KOPT-K1 (cell line): ENCODE results near the gene ATP6V1G2.
"Not testable (repeated sequence)": the region's sequence is repeated elsewhere in the genome, so short reads cannot be mapped to it uniquely, and the experiment has no call there.

ENCODE experiments used
- H3K27ac ChIP-seq: fragments of 200-600 bp; sonication (generic); 2 replicates; pipeline ENCODE4 v1.5.1; 2016; ENCODE audit warnings: antibody characterized with exemption, mild to moderate bottlenecking, low read depth, low read length; ENCODE audit not compliant: poor library complexity, severe bottlenecking
- H3K36me3 ChIP-seq: fragments of 200-600 bp; sonication (generic); 2 replicates; pipeline ENCODE4 v1.5.1; 2017; ENCODE audit warnings: antibody characterized with exemption, mild to moderate bottlenecking, low read length, moderate library complexity; ENCODE audit not compliant: insufficient read depth
- H3K9me3 ChIP-seq: fragments of 200-600 bp; sonication (generic); 2 replicates; pipeline ENCODE4 v1.5.1; 2017; ENCODE audit warnings: antibody characterized with exemption, low read length, mild to moderate bottlenecking; ENCODE audit not compliant: insufficient read depth, poor library complexity, severe bottlenecking

Gene ATP6V1G2

DNA sequence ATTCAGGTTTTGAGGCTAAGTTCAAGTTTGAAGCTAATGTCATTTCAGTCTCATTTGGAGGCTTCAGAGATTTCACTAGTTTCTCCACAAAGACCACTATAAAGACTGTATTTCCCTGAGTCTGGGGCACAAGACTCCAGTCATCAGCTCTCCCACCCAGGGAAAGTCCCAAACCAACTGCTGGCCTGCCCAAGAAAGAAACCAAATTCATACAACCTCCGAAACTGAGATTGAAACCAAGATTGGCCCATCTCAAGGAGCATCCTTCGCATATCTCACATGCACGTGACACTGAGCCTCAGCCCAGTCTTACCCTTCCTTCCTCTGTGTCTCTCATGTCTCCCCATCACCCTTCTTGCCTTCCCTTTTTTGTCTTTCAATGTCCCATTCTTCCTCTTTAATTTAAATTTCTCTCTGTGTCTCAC, 22.1 kb upstream of the ATP6V1G2 start:
- Histone ChIP-seq H3K36me3 (no peaks in the 10 kb centered on the region), H3K27ac (peak overlapping the region; percentile 50), H3K9me3 (no peaks in the 10 kb centered on the region)

DNA sequence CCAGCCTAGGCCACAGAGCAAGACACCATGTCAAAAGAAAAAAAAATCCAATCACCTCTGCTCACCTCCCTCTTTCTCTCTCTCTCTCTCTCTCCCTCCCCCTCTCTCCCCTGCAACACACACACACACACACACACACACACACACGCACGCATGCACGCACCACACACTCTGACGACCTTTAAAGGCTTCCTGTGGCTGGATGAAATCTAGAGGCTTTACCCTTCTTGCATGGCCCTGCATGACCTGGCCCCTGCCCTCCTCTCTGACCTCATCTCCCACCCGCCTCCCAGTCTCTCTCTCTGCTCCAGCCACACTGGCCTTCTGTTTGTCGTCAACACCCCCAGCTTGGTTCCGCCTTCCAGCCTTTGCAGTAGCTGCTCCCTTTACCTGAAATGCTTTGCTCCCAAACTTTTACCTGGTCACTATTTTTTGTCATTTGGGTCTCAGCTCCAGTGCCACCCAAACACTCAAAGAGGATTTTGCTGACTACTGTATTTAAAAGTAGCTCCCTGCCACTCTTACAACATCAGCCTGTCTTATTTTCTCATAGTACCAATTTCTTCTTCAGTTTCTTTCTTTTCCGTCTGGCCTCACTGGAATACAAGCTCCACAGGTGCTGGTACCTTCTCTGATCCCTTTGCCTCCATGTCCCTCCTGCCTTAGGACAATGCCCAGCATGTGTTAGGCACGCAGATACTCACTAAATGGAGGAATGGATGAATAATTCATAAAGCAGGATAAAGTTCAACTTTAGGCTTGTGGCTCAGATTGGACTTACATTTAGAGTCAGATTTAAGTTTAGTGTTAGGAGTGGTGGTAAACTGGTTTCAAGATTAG, 21.3 kb upstream of the ATP6V1G2 start:
- H3K9me3 ChIP-seq: no peaks in the 10 kb centered on the region
- no peaks in the 10 kb centered on the region for H3K36me3 ChIP-seq
- peak overlapping the region; percentile 50 for H3K27ac ChIP-seq

DNA sequence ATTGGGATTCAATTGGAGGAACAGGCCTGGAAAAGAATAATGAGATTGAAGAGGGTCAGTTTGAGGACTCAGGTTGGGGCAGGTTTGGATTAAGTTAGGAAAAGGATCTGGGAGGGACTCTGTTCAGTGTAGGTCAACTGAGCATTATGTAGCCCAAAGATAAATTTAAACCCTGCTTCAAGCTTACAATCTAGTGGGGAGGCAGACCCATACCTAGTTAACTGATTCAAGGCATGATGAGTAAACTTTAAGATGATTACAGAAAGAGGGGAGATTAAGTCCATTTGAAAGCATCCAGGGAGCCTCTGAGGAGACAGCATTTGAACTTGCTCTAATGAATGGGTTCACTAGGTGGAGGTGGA, 14.3 kb upstream of the ATP6V1G2 start:
- Histone ChIP-seq H3K36me3 (peaks cover 24% of the 10 kb centered on the region), H3K9me3 (no peaks in the 10 kb centered on the region), H3K27ac (peak overlapping the region; percentile 74)

DNA sequence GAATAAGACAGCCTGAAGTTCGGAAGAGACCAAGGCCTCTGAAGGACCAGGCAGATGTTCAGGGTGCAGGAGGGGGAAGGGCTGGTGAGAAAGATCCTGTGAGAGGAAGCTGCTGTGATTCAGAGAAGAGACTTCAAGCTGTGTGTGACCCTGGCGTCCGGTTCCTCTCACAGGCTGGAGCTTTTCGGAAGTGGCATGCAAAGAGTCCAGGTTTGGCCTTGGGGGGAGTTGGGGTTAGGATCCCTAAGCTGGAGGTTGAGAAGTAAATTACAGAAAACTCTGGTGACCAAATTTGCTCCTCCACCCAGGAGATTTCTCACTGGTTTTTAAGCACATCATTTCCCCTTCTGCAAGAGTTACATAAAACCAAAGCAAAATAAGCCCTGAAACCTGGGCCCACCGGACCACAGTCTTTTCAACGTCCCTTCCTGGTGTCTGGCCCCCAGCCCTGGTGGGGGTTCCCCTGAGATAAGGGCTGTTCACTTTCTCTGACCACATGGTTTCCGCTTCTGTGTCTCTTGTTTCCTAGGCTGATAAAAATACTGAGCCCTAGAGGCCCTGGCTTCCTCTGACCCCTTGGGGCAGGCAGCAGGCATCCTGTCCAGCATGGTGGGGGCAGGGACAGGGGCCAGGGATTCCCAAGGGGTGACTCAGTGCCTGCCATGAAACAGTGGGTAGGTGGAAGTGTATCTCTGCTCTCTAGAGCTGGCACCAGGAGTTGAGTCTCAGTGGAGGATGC, 13.7 kb upstream of the ATP6V1G2 start:
- H3K9me3 ChIP-seq: no peaks in the 10 kb centered on the region
- H3K27ac ChIP-seq: peak overlapping the region; percentile 74
- H3K36me3 ChIP-seq: peaks cover 24% of the 10 kb centered on the region

DNA sequence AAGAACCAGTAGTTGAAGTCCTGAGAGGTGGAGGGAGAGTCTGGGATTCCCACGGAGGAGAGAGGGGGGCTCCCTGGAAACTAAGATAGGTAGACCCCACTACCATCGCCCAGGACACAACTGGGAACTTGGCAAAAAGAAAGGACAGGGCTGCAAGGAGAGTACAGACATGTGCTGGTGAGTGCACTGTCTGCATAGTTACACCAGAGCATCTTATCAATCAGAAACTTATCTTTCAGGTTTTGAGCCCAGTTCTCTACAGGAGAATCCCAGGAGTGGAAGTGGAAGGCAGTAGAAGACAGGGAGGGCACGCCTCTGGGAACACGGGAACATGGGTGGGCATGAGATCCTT, 13.2 kb upstream of the ATP6V1G2 start:
- Histone ChIP-seq H3K9me3 (no peaks in the 10 kb centered on the region), H3K36me3 (peaks cover 28% of the 10 kb centered on the region), H3K27ac (peak overlapping the region; percentile 74)

DNA sequence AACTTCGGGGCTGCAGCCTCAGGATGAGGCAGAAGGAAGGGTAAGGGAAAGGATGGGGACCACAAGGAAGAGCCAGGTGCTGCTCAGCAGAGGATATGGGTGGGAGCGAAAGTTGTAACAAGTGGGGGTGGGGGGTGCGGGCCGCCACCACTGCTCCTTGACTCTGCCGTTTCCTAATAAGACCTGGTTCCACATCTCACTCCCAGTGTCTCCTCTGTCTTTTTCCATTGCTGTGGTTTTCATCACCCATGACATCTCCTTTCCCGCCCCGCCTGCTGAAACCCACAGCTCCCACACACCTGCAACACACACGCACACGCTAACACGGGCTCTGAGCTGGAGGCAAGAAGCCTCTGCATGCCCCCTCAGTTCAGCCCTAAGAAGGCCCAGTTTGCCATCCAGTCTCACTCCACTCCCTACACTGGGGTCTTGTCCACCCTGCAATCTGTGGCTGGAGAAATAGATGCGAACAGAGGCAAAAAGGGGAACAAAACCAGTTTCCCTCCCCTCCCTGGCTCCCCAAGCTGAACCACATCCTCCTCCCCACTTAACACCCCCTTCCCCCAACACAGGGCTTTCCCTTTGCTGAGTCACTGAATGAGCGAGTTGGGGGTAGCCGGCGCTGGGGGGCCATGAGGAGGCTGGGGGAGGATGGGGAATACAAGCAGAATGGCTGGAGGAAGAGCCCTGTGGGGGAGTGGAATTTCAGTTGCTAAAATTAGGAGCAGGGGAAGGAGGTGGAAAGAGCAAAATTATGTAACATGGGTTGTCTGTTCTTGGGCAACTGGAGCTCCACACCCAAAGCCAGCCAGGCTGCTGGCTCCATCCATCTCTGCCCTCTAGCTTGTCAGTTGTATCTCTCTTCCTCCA, 12.5 kb upstream of the ATP6V1G2 start:
- Histone ChIP-seq H3K9me3 (no peaks in the 10 kb centered on the region), H3K27ac (peak overlapping the region; percentile 74), H3K36me3 (peaks cover 34% of the 10 kb centered on the region)

DNA sequence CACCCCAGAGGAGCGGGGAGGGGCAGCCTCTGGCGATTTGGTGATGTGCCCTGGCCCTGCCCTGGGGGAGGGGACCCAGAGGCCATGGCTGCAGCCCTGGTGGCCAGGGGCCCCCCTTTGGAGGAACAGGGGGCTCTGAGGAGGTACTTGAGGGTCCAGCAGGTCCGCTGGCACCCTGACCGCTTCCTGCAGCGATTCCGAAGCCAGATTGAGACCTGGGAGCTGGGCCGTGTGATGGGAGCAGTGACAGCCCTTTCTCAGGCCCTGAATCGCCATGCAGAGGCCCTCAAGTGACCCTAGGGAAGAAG, 11.9 kb upstream of the ATP6V1G2 start:
- Histone ChIP-seq H3K36me3 (peaks cover 34% of the 10 kb centered on the region), H3K27ac (peak overlapping the region; percentile 74), H3K9me3 (no peaks in the 10 kb centered on the region)

DNA sequence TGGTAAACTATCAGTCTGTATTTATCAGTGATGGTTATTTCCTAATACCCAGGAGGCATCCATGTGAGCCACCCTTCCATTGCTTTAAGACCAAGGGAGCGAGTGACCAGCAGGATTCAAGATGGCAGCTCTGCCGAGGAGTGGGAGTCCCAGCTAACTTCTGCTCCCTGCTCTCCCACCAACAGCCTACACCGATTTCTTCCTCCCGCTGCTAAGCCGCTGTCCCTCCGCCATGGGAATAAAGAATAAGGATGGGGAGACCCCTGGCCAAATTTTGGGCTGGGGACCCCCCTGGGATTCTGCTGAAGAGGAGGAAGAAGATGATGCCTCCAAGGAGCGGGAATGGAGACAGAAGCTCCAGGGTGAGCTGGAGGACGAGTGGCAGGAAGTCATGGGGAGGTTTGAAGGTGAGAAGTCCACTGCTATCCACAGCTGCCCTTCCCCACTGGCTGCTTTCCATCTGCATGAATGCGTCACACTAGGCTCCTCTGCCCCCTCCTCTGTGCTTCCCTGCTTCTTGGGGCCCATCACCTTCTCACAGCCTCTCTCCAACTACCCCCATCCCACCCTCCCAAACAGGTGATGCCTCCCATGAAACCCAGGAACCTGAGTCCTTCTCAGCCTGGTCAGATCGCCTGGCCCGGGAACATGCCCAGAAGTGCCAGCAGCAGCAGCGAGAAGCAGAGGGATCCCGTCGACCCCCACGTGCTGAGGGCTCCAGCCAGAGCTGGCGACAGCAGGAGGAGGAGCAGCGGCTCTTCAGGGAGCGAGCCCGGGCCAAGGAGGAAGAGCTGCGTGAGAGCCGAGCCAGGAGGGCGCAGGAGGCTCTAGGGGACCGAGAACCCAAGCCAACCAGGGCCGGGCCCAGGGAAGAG, 11.3 kb upstream of the ATP6V1G2 start:
- no peaks in the 10 kb centered on the region for H3K9me3 ChIP-seq
- peak overlapping the region; percentile 74 for H3K27ac ChIP-seq
- peaks cover 36% of the 10 kb centered on the region for H3K36me3 ChIP-seq

DNA sequence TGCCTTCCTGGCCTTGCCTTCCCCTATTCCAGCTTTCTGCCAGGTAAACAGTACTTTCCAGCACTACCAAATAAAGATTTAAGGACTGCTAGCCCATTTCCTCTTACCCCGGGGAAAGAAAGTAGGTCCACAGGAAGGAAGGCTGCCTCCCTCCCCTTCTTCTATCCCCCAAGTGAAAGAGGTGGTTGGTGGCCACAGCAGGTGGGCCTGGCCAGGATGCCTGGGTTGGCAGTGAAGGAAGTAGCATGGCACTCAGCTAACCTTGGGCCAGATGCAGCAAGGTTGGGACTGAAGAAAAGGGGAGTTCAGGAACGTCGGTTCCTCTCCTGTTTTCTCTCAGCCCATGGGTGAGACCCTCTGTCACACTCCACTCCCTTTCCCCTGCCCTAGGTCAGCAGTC, 9.9 kb upstream of the ATP6V1G2 start:
- Histone ChIP-seq H3K36me3 (peaks cover 36% of the 10 kb centered on the region), H3K27ac (peak overlapping the region; percentile 64), H3K9me3 (no peaks in the 10 kb centered on the region)

DNA sequence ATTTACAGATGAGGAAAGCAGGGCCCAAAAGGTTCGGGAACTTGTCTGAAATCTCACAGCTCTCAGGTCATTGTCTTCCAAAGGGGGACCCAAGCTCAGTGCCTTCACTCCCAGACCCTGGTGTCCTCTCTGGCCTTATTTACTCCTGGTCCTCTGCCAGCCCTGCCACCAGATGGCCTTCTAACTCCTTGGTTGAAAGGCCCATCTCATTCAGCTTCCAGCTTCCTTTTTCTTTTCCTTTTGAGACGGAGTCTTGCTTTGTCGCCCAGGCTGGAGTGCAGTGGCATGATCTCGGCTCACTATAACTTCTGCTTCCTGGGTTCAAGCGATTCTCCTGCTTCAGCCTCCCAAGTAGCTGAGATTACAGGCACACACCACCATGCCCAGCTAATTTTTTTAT, 5.0 kb upstream of the ATP6V1G2 start:
- Histone ChIP-seq H3K27ac (peak overlapping the region; percentile 4), H3K36me3 (peaks cover 39% of the 10 kb centered on the region)
- H3K9me3 ChIP-seq: not testable (repeated sequence)

DNA sequence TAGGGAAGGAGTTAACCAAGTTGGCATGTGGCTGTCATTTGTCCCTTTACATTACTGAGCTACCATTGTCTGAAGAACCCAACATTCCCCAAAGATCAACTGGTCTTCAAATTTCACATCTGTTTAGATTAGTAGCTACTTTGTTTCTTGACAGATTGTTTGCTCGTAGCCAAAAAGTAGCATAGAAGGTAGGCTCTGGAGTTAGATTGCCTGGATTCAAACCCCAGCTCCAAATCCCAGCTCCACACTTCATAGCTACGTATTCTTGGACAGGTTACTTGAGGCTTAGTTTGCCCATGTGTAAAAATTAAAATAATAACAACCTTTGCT, 2.1 kb upstream of the ATP6V1G2 start:
- Histone ChIP-seq H3K27ac (peak overlapping the region; percentile 68), H3K9me3 (no peaks in the 10 kb centered on the region)

DNA sequence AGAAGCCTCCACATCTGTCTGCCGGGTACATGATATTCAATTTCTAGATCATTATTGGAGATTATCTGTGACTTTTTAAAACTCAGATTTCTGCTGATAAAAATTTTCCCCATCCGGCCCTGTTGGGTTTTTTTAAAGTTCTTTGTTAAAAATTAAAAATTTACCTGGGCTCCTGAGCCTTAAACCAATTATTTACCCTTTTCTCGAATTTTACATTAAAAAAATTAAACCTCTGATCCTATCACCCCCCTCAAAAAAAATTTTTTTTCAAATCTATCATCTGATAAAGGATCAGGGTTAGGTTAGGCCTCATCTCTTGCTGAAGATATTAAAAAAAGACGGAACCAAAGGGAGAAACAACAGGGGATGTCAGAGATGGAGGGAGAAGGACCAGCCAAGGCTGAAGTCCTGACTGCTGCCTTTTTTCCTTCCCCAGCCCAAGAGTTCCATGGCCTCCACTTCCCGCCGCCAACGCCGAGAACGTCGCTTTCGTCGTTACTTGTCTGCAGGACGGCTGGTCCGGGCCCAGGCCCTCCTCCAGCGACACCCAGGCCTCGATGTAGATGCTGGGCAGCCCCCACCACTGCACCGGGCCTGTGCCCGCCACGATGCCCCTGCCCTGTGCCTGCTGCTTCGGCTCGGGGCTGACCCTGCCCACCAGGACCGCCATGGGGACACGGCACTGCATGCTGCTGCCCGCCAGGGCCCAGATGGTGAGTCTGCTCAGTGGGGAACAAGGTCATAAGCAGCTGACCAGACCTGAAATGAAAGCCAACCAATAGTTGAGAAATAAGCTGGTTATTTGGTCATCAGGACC, 1.5 kb upstream of the ATP6V1G2 start:
- Histone ChIP-seq H3K36me3 (peaks cover 27% of the 10 kb centered on the region), H3K9me3 (no peaks in the 10 kb centered on the region), H3K27ac (peak overlapping the region; percentile 68)

More for the DNA sequence above, 2.1 kb upstream of the ATP6V1G2 start:
- peaks cover 29% of the 10 kb centered on the region for H3K36me3 ChIP-seq

DNA sequence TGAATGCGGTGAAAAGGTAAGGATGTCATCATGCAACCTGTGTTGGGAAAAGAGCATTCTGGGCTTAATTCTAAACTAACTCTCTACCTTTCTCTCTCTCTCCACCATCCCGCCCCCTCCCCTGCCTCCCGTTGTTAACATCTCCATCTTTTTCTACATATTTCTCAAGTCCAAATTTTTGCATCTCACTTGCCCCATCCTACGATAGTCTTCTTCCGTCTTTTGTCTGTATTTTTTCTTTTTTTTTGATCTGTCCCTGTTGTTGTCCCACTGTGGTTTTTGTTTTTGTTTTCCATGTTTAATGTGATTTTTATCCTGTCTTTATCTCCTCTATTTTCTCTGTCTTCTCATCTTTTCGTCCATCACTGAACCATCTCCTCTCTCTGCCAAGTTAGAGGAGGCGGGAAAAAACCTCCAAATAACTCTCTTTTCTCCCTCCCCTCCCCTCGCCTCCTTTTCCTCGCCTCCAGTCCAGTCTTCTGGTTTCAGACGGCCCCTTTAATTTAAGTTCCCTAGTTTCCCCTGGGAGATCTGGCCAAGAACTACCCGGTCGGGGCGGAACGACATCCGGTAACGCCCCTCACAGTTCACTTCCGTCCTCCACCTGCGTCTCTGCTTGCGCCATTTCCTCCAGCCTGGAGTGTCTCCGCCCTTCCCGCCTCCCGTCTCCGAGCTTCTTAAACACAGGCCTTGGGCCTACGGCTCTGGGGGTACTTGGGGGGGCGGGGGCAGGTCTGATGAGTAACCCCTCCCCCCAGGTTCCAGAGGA, 734 bp upstream of the ATP6V1G2 start, which contains the start of gene NFKBIL1:
NFKBIL1 (plus strand) TSS at position 651 of the 769 bp plus-strand sequence; CDS start at position 738, 87 bp downstream.
- H3K36me3 ChIP-seq: peaks cover 26% of the 10 kb centered on the region
- H3K9me3 ChIP-seq: no peaks in the 10 kb centered on the region
- peak within 1 kb of the TSS; percentile 68 for H3K27ac ChIP-seq
